NAMALWA (cell line): Measurements from ENCODE around the gene HOXA13.

Experiments
- DNase-seq: peaks from one replicate; pipeline ENCODE4 v3.0.0-alpha.2; 2015; ENCODE audit warnings: low spot score

Gene HOXA13

DNA sequence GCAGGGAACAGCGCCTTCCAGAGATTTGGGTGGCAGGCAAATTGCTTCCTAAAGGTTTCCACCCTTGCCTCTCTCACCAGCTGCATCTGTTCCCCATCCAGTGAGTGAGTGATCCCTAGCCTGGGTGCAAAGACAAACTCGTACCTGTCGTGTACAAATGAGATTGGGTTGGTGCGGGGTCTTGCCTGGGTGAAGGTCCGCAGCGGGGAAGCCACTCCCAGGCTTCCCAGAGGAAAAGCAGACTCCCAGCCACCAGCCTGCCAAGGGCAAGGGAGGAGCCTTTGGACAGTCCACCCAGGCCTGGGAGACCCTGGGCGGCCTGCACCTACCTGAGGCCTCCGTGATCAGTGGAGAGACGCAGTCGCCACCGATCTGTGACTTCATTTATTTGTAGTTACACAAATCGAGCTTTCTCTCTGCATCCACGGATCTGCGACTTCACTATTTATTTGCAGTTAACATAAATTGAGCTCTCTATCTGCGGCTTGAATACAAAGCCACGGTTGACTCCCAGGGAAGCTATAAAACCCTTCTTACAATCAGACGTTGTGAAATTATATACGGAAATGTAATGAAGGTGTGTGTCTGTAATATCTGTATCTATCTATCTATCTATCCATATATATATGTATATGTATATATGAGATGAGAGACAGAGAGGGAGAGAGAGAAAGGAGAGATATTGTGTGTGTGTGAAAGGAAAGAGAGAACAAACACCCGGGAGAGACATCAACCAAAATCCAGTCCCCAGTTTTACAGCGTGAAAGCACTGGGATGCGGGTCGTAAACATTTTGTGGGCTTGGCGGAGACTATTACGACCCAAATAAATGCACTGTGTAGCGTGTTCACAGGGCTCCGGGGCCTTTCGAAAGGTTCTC lies 40.4 kb downstream of the HOXA13 start:
- DNase-seq = no peak

DNA sequence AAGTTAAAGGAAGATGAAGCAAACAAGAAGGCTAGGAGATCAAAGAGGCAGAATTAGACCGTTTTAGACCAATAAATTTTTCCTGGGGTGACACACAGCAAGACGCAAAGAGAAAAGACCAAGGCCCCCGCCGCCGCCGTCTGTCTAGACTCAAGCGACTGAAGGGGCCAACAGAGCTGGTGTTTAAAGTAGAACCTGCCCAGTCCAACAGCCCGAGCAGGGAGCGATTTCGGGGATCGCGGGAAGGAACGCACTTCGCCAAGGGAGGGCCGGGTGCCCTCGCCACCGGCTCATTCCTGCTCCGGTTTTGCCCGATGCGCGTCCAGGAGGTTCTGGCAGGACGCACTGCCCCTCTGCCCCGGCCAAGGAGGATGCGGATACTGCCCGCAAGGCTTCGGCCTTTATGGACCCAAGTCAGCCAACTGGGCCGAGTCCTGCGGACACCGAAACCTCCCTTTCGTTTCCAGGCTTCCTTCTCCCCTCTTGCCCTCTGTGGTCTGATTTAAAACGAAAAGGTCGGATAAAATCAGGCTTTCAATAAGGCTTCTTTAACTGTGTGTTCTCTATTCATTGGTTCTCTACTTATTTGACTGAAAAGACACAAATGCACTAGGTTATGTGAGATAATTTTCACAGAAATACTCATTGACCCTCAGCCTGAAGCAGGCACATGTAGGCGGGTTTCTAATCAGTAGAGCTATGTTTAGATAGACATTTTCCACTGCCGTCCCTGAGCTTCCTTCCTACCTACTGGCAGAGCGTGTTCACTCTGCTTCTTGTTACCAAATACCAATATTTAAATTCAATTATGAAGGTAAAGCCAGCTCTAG lies 41.2 kb downstream of the HOXA13 start:
- no peak for DNase-seq

DNA sequence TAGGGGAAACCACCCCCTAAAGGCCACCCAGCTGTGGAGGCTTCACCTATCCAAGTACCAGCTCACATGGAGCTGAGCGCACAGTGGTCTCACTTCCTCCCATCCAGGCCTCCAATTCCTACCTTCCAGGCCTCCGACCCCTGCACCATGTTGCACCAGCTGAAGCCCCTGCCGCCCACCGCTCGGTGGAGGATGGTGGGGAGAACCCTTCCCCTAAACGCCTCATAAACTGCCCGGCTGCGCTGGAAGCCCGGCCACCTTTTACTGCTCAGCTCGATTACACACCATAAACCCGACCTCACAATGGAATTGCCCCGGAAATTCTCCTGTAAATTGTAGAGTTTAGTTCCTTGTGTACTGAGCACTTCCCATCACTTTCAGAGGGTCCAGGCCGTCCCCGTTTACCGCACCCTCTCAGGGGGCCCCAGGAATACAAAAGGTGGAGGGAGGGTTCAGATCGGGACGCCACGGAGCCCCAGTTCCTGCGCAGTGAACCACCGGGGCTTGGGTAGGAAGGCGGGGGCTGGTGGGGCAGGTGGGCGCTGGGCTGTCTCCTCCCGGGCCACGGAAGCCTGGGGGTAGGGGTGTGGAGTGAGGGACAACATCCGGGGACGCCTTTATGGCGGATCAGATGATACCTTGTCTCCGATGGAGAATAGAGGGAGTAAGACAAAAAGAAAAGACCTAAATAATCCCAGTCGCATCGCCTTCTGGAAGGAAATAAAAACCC lies 42.0 kb downstream of the HOXA13 start:
- DNase-seq = no peak

DNA sequence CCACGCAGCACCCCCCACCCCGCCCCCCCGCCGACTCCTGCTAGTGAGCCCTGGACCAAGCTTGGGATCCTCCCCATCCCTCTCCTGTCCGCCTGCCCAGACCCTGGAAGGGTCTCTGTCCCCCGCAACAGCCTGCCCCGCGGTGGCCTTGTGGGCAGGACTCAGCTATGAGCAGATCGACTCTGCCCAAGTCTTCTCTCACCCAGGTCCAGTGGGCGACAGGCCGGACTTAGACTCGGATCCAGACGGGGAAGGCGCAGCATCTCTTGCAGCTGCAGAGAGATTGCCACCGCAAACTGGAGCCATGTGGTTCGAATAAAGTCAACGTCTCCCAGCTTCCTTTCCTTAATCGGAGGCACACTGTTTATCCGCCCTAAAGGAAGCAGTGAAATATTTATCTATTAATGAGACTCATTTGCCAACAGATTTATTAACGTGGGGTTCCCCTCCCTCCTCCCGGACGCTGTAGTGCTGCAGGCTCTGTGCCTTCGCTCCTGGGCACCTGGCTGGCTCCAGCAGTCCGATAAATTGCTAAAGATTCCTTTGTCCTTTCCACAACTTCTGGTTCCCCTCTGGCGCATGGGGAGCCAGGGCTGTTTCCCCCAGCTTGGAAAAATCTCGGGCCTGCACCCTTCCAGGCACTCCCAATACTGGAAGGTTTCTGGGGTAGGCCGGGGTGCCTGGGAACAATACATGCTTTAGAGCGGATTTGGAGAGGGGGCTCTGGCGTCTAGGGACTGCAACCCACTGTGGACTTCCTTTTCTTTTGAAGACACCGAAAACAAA lies 42.8 kb downstream of the HOXA13 start:
- no peak for DNase-seq

DNA sequence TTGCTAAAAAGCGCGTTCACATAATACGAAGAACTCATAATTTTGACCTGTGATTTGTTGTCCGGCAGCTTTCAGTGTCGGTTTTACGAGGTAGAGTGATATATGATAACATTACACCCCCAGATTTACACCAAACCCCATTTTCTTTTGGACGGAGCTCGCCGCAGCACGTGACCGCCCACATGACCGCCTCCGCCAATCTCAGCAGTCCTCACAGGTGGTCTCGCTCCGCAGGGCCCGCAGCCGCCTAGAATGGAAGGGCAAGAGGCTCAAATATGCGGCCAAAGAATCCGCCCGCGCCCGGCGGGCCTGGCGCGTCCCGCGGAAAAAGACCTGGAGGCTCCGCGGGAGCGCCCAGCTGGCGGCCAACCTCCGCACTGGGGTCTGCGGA lies 43.4 kb downstream of the HOXA13 start, which contains the start of gene HOXA7:
TSS of gene HOXA7 (minus strand) at position 168 of the 391 bp plus-strand sequence. CDS start at position 38, 130 bp downstream.
- no peak for DNase-seq

DNA sequence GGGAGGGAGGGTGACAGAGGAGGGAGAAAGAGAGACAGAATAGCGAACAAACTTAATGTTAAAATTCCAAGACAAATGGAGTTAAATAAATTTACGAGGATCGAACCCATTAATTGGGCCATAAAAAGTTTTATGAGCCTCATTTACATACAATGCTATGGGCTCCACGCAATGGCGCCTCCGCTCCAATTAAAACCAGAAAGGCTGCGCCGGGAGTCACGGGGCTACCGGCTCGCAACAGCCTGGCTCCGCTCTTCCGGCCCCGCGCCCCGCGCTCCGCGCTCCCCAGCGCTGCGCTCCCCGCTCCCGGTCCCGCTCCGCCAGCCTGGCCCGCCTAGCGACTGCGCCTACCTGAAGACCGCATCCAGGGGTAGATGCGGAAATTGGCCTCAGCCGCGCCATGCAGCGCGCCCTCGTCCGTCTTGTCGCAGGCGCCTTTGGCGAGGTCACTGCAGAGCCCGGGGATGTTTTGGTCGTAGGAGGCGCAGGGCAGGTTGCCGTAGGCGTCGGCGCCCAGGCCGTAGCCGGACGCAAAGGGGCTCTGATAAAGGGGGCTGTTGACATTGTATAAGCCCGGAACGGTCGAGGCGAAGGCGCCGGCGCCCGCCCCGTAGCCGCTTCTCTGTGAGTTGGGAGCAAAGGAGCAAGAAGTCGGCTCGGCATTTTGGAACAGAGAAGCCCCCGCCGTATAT lies 43.9 kb downstream of the HOXA13 start:
- DNase-seq = no peak

DNA sequence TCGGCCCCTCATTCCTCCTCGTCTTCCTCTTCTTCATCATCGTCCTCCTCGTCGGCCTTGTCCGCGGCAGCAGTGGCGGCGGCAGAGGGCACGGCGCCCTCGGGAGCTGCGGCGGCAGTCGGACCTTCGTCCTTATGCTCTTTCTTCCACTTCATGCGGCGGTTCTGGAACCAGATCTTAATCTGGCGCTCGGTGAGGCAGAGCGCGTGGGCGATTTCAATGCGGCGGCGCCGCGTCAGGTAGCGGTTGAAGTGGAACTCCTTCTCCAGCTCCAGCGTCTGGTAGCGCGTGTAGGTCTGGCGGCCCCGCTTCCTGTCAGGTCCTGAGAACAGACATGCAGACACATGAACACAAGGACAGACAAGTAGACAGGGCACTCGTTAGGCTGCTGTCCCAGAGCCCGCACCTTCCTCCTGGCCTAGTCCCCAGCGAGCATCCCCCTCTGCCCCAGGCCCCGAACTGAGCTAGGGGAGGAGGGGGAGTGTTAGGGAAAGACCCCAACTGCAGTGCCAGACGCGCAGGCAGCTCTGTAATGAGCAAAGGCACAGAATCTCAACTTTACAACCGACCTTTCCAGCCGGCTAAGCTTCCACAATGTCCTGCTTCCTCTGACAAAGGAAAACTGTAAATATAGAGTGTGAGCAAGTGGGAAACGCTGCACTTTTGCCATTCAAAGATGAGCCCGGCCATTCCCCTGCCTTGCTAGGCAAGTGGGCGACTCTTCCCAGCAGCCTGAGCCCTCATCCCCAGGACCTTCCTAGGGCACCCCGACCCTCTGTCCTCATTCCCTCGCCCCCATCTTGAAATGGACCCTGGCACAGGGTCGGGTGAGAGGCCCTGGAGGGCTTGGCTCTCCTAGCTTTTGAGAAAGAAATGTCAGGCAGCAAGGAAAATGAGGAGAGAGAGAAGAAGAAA lies 44.7 kb downstream of the HOXA13 start:
- no peak for DNase-seq

DNA sequence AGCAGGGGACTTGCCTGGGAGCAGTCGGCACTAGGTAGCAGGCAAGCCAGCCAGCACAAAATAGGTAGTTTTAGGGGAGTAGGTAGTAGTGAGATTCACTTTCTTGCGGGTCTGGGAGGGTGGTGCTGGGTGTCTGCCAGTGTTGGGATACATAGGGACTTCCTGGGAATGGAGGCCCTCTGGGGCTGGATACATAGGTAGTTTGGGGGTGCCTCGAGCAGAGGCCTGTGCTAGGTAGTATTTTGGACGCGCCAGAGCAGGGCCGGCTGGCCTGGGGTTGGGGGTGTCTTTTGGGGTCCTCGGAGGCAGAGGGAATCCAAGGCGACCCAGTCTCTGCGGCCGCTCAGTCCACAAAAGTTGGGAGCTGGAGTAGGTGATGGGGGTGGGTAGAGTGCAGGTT lies 45.5 kb downstream of the HOXA13 start:
- no peak for DNase-seq

DNA sequence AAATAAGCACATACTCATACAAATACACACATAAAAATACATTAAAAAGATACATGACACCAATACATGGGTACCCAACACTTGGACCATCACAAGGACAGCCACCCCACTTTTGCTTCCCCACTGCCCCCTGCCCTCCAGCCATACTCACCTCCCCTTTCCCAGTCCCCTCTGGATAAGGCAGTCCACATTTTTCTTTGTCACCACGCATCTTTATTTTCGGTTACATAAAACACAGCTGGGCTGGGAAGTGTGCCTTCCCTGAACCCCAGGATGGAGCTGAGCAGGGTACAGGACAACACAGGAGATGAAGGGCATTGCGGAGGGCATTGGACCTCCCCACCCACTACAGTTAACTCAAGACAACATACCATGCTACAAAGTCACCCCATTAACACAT lies 46.4 kb downstream of the HOXA13 start:
- no peak for DNase-seq

DNA sequence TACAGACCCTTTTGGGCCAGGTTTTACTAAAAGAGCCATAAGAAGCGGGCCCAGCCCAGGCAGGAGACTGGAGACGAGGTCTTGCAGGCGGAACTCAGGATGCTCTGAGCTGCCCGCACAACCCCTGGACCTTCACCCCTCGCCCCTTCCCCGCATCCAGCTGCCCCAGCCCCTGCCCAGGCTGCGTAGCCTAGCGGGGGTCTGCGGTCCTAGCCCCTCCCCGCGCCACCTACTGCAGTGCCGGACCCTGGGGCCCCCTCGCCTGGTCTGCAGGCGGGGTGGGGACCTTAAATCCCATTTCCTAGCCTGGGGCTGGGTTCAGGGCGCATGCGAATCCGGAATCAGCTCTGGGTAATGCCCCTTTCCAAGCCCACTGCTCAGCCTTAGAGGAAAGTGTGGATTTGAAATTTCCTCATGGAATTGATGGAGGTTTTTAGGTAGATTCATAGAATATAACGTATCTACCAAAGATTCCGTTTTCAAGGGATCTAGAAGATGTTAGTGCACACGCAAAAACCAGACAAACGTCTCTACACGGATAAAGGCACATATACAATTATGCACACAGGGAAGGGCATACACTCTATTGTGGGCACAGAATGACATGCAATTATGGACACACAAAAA lies 47.0 kb downstream of the HOXA13 start:
- DNase-seq = no peak

DNA sequence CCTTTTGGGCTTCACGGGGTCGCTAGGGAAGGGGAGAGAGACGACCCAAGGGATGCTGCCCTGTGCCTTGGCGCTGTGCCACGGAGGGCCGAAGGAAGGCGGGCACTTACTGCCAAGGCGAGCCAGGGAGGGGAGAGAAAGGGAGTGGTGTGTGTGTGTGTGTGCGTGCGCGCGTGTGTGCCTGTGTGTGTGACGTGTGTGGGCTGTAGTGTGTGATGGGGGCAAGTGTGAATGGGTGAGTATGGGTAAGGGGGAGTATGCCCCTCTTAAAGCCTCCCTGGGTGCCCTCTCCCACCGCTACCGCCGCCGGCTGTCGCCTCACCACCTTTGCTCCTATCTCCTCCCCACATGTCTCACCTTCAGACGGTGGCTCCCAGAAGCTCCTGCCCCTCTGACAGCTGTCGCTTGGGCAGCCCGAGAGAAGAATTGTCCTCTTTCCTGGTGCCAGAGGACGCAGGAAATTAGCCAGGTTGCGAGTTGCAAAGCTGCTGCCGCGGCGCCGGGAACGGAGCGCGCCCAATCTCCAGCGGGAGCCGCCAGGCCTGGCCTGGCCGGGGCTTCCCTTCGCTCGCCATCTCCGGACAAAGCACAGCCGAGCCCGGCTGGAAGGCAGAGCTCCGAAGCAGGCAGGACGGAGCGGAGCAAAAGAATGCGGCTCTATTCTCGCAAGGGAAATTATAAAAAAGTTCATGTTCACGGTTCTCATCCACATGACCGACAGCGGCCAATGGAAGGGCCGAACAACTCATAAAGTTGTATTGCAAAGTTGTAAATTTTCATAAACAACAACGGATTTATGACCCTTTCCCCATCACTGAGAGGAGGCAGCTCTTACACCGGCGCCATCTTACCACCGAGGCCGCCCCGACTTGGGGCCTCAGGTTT lies 47.7 kb downstream of the HOXA13 start, which contains the start of gene HOXA3:
TSS of gene HOXA3 (minus strand) at position 653 of the 885 bp plus-strand sequence. CDS start 41,943 bp downstream, outside the sequence.
- DNase-seq = no peak

DNA sequence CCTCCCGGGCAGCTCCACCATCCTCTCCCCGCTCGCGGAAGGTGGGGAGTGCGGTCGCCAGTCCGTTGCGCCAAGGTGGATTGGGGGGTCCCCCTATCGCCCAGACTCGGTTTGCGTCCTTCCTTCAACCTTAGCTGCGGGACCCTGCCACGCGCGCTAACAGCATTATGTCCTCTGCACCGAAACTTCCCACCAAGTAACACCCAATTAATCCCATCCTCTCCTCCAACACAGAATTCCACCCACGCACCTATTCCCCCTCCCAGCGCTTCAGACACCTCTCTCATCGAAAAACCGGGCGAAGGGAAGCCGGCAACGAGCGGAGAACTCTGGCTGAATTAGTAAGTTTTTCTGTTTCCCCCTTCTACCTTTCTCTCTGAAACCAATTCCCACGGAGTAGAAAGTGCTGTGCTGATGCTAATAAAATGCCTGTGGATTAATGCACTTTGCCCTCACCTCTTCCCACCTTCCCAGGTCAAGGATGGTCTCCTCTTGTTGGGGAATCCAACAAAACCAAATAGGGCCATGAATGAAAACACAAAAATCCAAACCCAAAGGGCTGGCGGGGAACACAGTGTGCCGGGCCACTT lies 48.5 kb downstream of the HOXA13 start:
- DNase-seq = no peak

DNA sequence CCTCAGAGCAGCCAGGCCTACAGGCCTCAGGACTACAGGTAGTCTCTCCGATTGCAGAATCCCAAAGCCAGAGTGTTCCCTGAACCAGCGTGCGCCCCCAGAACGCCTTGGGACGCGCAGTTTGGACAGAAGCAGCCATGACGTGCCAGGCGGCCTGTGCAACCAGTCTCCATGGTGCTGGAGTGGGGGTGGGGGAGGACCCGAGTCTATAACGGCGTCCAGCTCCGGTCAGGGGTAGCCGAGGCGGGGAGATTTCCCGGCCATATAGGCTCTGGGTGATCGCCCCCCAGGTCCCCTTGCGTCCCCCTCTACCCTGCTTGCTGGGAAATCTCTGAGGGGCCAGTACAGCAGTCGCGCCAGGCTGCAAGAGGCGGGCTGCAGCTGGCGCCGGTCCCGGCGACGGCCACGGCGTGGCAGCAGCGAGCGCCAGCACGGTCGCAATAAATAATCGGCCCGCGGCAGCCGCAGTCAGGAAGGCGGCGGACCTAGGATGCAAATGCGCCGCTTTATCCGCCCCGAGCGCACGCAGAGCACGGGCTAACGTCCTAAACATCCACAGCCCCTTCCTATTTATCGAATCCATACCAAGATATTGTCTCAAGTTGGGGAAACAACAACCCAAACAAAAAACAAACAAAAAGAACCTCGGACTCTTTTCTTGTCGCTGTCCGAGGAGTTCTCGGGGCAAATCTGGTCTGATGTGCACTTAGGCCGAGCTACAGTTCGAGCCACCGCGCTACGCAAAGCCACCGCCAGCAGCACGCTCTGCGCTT lies 49.1 kb downstream of the HOXA13 start:
- DNase-seq = peak; percentile 91

DNA sequence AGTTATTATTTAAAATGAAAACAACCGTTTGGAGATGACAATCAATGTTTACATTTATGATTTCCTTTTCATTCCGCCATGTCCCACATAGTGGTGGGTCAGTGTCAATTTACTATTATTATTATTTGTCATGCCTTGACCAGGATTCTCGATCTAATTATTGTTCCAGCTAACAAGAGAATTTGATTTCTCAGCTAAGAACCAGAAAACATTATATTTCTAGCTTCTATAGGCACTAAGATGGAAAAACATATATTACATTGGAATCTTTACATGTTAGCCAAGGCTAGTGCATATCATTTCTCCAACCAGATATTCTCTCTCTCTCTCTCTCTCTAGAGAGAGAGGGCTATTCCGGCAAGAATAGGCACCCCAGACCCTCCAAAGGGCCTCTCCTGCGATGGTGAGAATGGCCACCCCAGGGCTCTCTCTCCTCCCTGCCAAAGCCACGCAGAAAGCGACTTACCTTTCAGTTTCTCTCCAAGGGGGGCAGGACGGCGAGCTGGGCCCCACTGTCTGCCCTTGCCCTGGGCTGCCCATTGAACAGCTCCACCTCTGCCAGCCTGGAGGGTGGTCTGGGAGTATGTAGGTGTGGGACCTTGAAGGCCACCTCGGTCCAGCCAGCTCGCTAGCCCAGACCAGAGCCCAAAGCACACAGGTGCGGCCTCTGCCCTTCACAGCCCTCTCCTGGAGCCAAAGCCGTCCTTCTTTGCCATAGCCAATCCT lies 49.9 kb downstream of the HOXA13 start:
- peak; percentile 59 for DNase-seq

DNA sequence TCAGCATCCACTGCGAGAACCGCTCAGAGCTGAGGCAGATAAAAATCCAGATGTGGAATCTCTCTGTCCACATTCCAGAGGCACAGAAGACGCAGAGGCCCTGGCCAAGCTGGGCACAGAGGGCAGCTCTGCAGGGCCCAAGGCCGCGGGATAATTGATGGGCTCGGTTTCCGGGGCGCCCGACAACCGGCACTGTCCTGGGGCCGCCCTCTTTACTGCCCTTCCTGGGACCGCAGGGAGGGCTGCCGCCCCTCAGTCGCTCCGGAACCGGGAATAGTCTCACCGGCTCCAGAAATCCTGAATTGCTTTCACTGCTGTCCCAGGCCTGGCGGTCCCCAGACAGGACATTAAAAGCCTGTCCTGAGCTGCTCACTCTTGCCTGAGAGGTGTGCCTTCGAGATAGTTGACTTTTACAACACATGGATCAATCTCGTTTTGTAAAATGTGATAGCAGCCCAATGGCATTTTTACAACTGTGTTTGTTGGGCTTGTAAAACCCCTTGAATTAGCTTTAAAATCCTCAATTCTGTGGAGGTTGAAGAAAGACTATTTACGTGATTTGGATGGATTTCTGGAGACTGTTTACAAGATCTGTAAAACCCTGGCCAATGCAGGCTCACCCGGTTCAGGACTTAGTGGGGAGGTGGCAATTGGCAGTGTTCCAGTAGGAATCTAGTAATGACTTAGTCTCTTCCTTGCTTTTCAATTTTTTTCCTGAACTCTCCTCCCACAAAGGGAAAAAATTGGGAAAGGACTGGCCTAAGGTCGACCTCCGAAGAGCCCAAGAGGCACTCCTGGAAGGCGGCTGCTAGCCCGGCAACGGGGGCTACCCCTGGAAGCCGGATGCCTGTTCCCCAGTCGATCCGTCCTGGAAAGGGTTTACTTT lies 50.9 kb downstream of the HOXA13 start:
- DNase-seq = no peak
